Esophagus squamous epithelium (tissue), 4 donors: ENCODE measurements around the gene LRRD1.

ENCODE experiments used
- CTCF ChIP-seq, 6 experiments: fragments of 450-650 bp in 4 of 6; fragments of 200-600 bp in 2 of 6; sonication (generic) in 2 of 6; IDR thresholded peaks; one replicate each; pipeline ENCODE4 v1.5.1; 2016 to 2019; ENCODE audit warnings: antibody characterized with exemption in 6 of 6, mild to moderate bottlenecking in 4 of 6, moderate library complexity in 4 of 6
- POLR2A ChIP-seq, 4 donors: fragments of 450-650 bp; IDR thresholded peaks; one replicate each; pipeline ENCODE4 v1.6.1; 2017; ENCODE audit warnings: antibody characterized with exemption in 4 of 4, mild to moderate bottlenecking in 4 of 4, moderate library complexity in 3 of 4

- TF ChIP-seq CTCF (IDR thresholded peaks at IDR 0.05) (no peak), POLR2A (IDR thresholded peaks at IDR 0.05) (no peak)
Observed at GRCh38 chr7:92095380-92095779, 83.6 kb downstream of the LRRD1 start.
